Measurements from ENCODE around the gene SLC25A23. TPM values are rescaled to one million over a fixed set of nuclear protein-coding genes. Genes with fewer than 3 reads are reported as not detected.

Gene SLC25A23
- total and polyA plus RNA-seq, 2 experiments from 2014 or later = 12.5 to 33.2 TPM

DNA sequence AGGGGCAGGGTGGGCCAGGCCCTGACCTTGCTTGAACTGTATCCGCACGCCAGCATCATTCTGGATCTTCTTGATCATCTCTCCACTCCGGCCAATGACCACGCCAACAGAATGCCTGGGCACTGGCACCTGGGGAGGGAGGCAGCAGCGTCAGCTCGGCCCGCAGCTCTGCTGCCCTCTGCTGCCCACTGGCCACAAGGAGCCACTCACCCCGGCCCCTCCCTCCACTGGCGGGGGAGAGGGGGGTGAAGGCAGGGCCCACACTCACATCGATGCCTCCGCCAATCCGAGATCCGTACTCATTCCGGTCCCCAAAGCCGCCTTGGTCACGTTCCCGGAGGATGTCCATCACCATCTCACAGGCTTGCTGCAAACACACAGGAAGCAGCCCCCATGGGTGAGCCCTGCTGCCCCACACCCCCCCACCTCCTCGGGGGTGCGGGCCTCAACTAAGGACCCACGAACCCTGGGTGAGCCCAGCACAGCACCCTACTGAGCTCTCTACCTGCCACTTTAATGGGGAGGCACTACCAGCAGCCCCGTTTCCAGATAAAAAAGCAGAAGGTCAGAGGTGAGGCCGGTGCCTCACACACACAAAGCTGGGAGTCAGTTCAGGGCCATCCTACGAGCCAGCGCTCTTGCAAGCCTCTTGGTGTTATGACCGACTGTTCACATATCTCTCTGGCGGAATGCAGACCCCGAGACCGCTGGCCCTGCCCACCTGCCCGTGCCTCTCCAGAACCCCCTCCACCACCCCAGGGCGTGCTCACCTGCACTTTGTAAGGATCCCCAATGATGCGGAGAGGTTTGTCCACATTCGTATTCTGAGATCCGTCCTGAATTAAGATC, 41.7 kb downstream of the SLC25A23 start:
- Histone ChIP-seq H3K27me3 (replicated peaks; ENCODE audit: insufficient read depth) (no peaks in the 10 kb centered on the region), H3K79me2 (ENCODE audit: insufficient read depth) (peaks cover 56% of the 10 kb centered on the region)

DNA sequence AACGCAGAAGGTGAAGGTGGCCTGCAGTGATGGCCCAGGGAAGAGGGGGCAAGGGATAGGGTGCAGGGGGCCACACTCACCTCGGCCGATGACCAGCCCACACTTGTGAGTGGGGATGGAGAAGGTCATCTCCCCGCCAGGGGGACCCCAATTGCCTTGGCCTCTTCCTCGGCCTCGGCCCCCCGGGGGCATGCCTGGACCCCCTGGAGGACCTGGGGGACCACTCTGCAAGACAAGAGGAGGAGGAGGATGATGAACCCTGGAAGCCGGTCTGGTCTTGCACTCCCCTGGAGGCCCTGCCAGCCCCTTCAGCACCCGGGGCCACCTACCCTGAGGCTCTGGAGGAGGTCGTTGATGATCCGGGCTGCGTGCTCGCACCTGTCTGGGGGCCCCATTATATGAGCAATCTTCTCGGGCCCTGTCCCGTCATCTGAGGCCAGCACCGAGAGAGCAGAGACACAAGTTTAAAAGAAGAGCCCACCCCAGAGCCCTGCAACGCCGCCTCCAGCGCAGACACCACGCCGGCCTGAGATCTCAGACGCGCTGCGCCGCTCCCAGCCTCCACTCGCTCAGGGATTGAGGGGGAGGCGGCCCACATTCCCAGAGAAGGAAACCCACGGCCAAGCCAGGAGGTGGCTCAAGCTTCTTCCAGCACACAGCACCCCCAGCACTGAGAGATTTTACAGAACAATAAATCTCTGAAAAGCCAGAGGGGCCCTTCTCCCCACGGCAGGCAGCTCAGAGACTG, 42.8 kb downstream of the SLC25A23 start:
- DNase-seq = no peak
- WGBS, 2 experiments (ENCODE audit: low coverage in 1 of 2, low lambda C conversion rate in 2 of 2, missing lambda C conversion rate in 2 of 2) = 89 to 91% methylated on average over 25 to 29 of the region's 29 CpGs

More for the DNA sequence above, 41.7 kb downstream of the SLC25A23 start:
- H3K36me3 ChIP-seq (ENCODE audit: low read depth) = peaks cover 16% of the 10 kb centered on the region
- H3K4me1 ChIP-seq (ENCODE audit: insufficient read depth) = peaks cover 10% of the 10 kb centered on the region
- H3K9ac ChIP-seq = no peak overlapping the region
- no peaks in the 10 kb centered on the region for H3K9me2 ChIP-seq (ENCODE audit: insufficient read depth)
- H2AFZ ChIP-seq = no peak overlapping the region
- peak; percentile 38 for DNase-seq
- in situ Hi-C loops (cut with MboI) = no loop called here
- 87 to 89% methylated on average over 31 to 33 of the region's 33 CpGs for WGBS, 2 experiments (ENCODE audit: low coverage in 1 of 2, low lambda C conversion rate in 2 of 2, missing lambda C conversion rate in 2 of 2)
- no peaks in the 10 kb centered on the region; the same call in 1 of the 2 replicates for H3F3A ChIP-seq (ENCODE audit: insufficient read depth)
- H3K4me3 ChIP-seq = no peak overlapping the region
- no peak overlapping the region for H3K4me2 ChIP-seq (ENCODE audit: unreplicated experiment)
- TF ChIP-seq EZH2 (IDR thresholded peaks at IDR 0.05; ENCODE audit: insufficient read depth, poor library complexity, severe bottlenecking) = no peak
- no peak for TF ChIP-seq EZH2phosphoT487 (IDR thresholded peaks at IDR 0.05; ENCODE audit: insufficient read depth, low read depth)
- H3K27ac ChIP-seq = no peak overlapping the region
- H3K9me3 ChIP-seq (ENCODE audit: low read depth) = no peaks in the 10 kb centered on the region
- H4K20me1 ChIP-seq (ENCODE audit: insufficient read depth) = peaks cover 10% of the 10 kb centered on the region

DNA sequence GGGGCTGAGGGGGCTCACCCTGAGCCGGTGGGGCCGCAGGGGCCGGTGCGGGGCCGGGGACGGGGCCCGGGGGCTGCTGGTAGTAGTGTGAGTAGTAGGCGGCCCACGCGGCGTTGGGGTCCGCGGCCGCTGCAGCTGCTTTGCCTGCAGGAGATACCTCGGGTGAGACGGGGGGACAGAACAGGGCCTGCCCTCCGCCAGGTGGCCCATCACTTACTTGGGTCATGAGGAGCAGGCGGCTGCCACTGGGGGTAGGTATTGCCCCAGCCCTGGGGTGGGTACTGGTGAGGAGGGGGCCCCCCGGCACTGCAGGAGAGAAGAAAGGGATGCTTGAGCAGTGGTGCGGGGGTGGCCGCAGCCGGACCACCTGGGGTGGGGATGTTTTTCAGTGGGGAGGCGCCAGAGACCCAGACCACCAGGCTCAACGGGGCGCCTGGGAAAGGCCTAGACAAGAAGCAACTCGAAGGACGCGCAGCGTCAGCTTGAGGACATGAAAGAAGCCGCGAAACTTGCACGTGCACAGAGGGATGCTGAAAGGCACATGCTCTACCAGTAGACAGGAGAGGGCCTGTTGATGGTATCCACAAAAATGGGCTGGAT, 43.9 kb downstream of the SLC25A23 start:
- WGBS, 2 experiments (ENCODE audit: low coverage in 1 of 2, low lambda C conversion rate in 2 of 2, missing lambda C conversion rate in 2 of 2) = 89 to 93% methylated on average over 12 to 32 of the region's 32 CpGs
- Histone ChIP-seq H3K4me1 (ENCODE audit: insufficient read depth) (no peaks in the 10 kb centered on the region), H3K9me3 (ENCODE audit: low read depth) (no peaks in the 10 kb centered on the region), H3K79me2 (ENCODE audit: insufficient read depth) (peaks cover 34% of the 10 kb centered on the region), H3K27me3 (replicated peaks; ENCODE audit: insufficient read depth) (no peaks in the 10 kb centered on the region), H3K27ac (no peak overlapping the region), H4K20me1 (ENCODE audit: insufficient read depth) (no peaks in the 10 kb centered on the region), H3F3A (ENCODE audit: insufficient read depth) (no peaks in the 10 kb centered on the region), H3K9ac (no peak overlapping the region), H3K9me2 (ENCODE audit: insufficient read depth) (no peaks in the 10 kb centered on the region), H3K36me3 (ENCODE audit: low read depth) (peaks cover 16% of the 10 kb centered on the region), H3K4me3 (no peak overlapping the region), H3K4me2 (ENCODE audit: unreplicated experiment) (no peak overlapping the region), H2AFZ (no peak overlapping the region)
- TF ChIP-seq EZH2phosphoT487 (IDR thresholded peaks at IDR 0.05; ENCODE audit: insufficient read depth, low read depth) = no peak
- no peak for TF ChIP-seq EZH2 (IDR thresholded peaks at IDR 0.05; ENCODE audit: insufficient read depth, poor library complexity, severe bottlenecking)
- in situ Hi-C loops (cut with MboI) = no loop called here
- no peak for DNase-seq

More for the DNA sequence above, 42.8 kb downstream of the SLC25A23 start:
- no peak overlapping the region for H3K9ac ChIP-seq
- no peak overlapping the region for H2AFZ ChIP-seq
- H3K4me1 ChIP-seq (ENCODE audit: insufficient read depth) = no peaks in the 10 kb centered on the region
- TF ChIP-seq EZH2phosphoT487 (IDR thresholded peaks at IDR 0.05; ENCODE audit: insufficient read depth, low read depth) = no peak
- peaks cover 16% of the 10 kb centered on the region for H3K36me3 ChIP-seq (ENCODE audit: low read depth)
- H3F3A ChIP-seq (ENCODE audit: insufficient read depth) = no peaks in the 10 kb centered on the region
- H3K9me2 ChIP-seq (ENCODE audit: insufficient read depth) = no peaks in the 10 kb centered on the region
- no peak overlapping the region for H3K4me3 ChIP-seq
- no peak overlapping the region for H3K27ac ChIP-seq
- in situ Hi-C loops (cut with MboI) = no loop called here
- no peak overlapping the region for H3K4me2 ChIP-seq (ENCODE audit: unreplicated experiment)
- no peaks in the 10 kb centered on the region for H4K20me1 ChIP-seq (ENCODE audit: insufficient read depth)
- H3K27me3 ChIP-seq (replicated peaks; ENCODE audit: insufficient read depth) = no peaks in the 10 kb centered on the region
- H3K9me3 ChIP-seq (ENCODE audit: low read depth) = no peaks in the 10 kb centered on the region
- H3K79me2 ChIP-seq (ENCODE audit: insufficient read depth) = peaks cover 45% of the 10 kb centered on the region

DNA sequence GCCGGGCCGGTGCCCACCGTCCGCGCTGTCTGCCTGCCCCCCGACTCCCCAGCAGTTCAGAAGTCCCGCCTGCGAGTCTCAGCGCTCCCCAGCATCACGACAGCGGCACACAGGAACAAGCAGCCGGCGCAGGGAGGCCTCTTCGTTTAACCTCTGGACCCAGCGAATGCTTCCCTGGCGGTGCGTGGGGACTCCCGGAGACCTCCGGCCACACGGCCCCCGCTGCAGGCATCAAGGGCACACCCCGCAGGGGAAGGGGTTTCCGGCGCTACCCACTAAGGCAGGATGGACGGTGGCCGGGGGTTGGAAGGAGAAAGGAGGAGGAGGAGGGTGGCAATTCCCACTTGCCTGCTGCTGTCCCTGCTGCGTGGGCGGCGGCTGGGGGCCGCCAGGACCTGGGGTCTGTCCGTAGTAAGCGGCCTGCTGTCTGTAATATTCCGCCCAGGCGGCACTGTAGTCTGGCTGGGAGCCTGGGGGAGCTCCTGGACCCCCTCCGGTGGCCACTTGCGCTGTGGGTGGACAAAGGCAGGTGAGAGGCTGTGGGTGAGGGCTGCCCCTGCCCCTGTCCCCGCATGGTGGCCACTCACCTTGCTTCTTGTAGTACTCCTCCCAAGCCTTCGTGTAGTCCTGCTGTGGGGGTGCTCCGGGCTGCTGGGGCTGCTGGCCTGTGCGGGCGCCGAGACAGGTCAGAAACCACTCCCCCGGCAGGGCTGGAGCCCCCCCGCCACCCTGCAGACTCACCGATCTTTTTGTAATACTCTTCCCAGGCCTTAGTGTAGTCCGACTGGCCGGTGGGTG, 44.6 kb downstream of the SLC25A23 start:
- Histone ChIP-seq H3K79me2 (ENCODE audit: insufficient read depth) (peaks cover 27% of the 10 kb centered on the region), H3K4me2 (ENCODE audit: unreplicated experiment) (no peak overlapping the region), H3K27ac (no peak overlapping the region), H3K4me3 (no peak overlapping the region), H3K9me3 (ENCODE audit: low read depth) (no peaks in the 10 kb centered on the region), H3K9me2 (ENCODE audit: insufficient read depth) (no peaks in the 10 kb centered on the region), H3K27me3 (replicated peaks; ENCODE audit: insufficient read depth) (no peaks in the 10 kb centered on the region), H4K20me1 (ENCODE audit: insufficient read depth) (no peaks in the 10 kb centered on the region), H3K4me1 (ENCODE audit: insufficient read depth) (no peaks in the 10 kb centered on the region), H3F3A (ENCODE audit: insufficient read depth) (peaks cover 5% of the 10 kb centered on the region; the same call in 1 of the 2 replicates), H2AFZ (no peak overlapping the region), H3K9ac (no peak overlapping the region), H3K36me3 (ENCODE audit: low read depth) (peaks cover 10% of the 10 kb centered on the region)
- TF ChIP-seq EZH2phosphoT487 (IDR thresholded peaks at IDR 0.05; ENCODE audit: insufficient read depth, low read depth) = no peak
- DNase-seq = no peak
- 94 to 95% methylated on average over 39 to 46 of the region's 47 CpGs for WGBS, 2 experiments (ENCODE audit: low coverage in 1 of 2, low lambda C conversion rate in 2 of 2, missing lambda C conversion rate in 2 of 2)
- in situ Hi-C loops (cut with MboI) = no loop called here

All from GM23248 (cell line).